HCT116 (cell line): ENCODE data around the gene VAV1. TPM values are rescaled to one million over a fixed set of nuclear protein-coding genes. Genes with fewer than 3 reads are reported as not detected.

ENCODE experiments used
- ATAC-seq: fragments of 200-7000 bp; cut with Tn5 transposase; 2 replicates; pipeline ENCODE4 v1.9.1; 2020; ENCODE audit warnings: mild to moderate bottlenecking, moderate library complexity
- BruUV-seq: library from RNA; stranded (reverse); fragments of 400-500 nt; replicated peaks from 2 replicates; lab custom pipeline; 2021; lab: Mats Ljungman, UMichigan
- CTCF ChIA-PET: fragments of 300-600 bp; sonication (Branson Sonifier 250); formaldehyde crosslinking; loops from one replicate; lab custom pipeline; 2021; ENCODE audit warnings: antibody characterized with exemption; lab: Charles Lee
- POLR2A ChIA-PET: fragments of 300-600, 350-600 bp; sonication (Branson Sonifier 250); formaldehyde crosslinking; loops from one replicate; lab custom pipeline; 2021; ENCODE audit warnings: antibody characterized with exemption; lab: Charles Lee
- RAD21 ChIA-PET, 2 experiments: fragments of 300-600 bp; sonication (Branson Sonifier 250); formaldehyde crosslinking; loops; one replicate each; lab custom pipeline; 2023; ENCODE audit warnings: low total read pairs in 2 of 2; ENCODE audit not compliant: uncharacterized antibody in 2 of 2, unreplicated experiment in 2 of 2, low non-redundant PET in 1 of 2; lab: Charles Lee
- DNase-seq: peaks from one replicate; pipeline ENCODE4 v3.0.0-alpha.2; 2010; ENCODE audit warnings: low read depth, low spot score
- H2AFZ ChIP-seq: fragments of 200-600 bp; shearing (Covaris generic), sonication (generic); 2 replicates; pipeline ENCODE4 v1.6.1; 2017; ENCODE audit warnings: low read depth, mixed run types, mixed read lengths, antibody characterized with exemption, low read length; ENCODE audit not compliant: poor library complexity, severe bottlenecking
- H3K27ac ChIP-seq: 2 replicates; pipeline ENCODE4 v1.5.1; 2012; ENCODE audit warnings: low read depth, low read length
- H3K27me3 ChIP-seq: fragments of 200-600 bp; sonication (generic); 2 replicates; pipeline ENCODE4 v1.6.1; 2016; ENCODE audit warnings: mixed run types, low read length, mixed read lengths; ENCODE audit not compliant: insufficient read depth
- H3K36me3 ChIP-seq, 2 experiments: fragments of 200-500 bp in 1 of 2; fragments of 200-600 bp in 1 of 2; sonication (Bioruptor generic) in 1 of 2; sonication (generic) in 1 of 2; 2 replicates each; pipeline versions ENCODE4 v1.5.1 to v1.6.1; 2014 to 2016; ENCODE audit warnings: low read length in 2 of 2, inconsistent platforms in 1 of 2, mixed read lengths in 1 of 2, mixed run types in 1 of 2; ENCODE audit not compliant: insufficient read depth in 2 of 2, control insufficient read depth in 1 of 2
- H3K4me1 ChIP-seq, 2 experiments: fragments of 200-600 bp in 1 of 2; sonication (generic) in 1 of 2; 2 replicates each; pipeline versions ENCODE4 v1.5.1 to v1.6.1; 2012 to 2017; ENCODE audit warnings: low read length in 2 of 2, inconsistent platforms in 1 of 2, mild to moderate bottlenecking in 1 of 2, mixed read lengths in 1 of 2, mixed run types in 1 of 2, moderate library complexity in 1 of 2; ENCODE audit not compliant: insufficient read depth in 2 of 2, control insufficient read depth in 1 of 2
- H3K4me2 ChIP-seq: fragments of 200-600 bp; sonication (generic); 2 replicates; pipeline ENCODE4 v1.6.1; 2017; ENCODE audit warnings: mixed run types, low read length, mixed read lengths
- H3K4me3 ChIP-seq, 2 experiments: fragments of 200-600 bp in 1 of 2; sonication (generic) in 1 of 2; replicated peaks in 1 of 2; 2 replicates each; pipeline ENCODE4 v1.5.1; 2011 to 2016; ENCODE audit warnings: low read length in 2 of 2, control low read depth in 1 of 2, low read depth in 1 of 2, mild to moderate bottlenecking in 1 of 2, mixed read lengths in 1 of 2, mixed run types in 1 of 2
- H3K79me2 ChIP-seq: fragments of 200-600 bp; sonication (generic); 2 replicates; pipeline ENCODE4 v1.6.1; 2017; ENCODE audit warnings: mild to moderate bottlenecking, mixed run types, low read length, moderate library complexity, mixed read lengths; ENCODE audit not compliant: insufficient read depth
- H3K9ac ChIP-seq: fragments of 200-600 bp; sonication (generic); 2 replicates; pipeline ENCODE4 v1.6.1; 2016; ENCODE audit warnings: low read length, mixed read lengths
- H3K9me2 ChIP-seq: fragments of 200-600 bp; sonication (generic), shearing (Covaris generic); 2 replicates; pipeline ENCODE4 v1.6.1; 2017; ENCODE audit warnings: mixed run types, mild to moderate bottlenecking, moderate library complexity; ENCODE audit not compliant: insufficient read depth
- H3K9me3 ChIP-seq, 2 experiments: fragments of 200-500 bp in 1 of 2; fragments of 200-600 bp in 1 of 2; sonication (Bioruptor generic) in 1 of 2; sonication (generic) in 1 of 2; 2 replicates each; pipeline ENCODE4 v1.6.1; 2014 to 2017; ENCODE audit warnings: low read length in 2 of 2, mixed read lengths in 2 of 2, inconsistent platforms in 1 of 2, low read depth in 1 of 2, mild to moderate bottlenecking in 1 of 2, mixed run types in 1 of 2, moderate library complexity in 1 of 2; ENCODE audit not compliant: control insufficient read depth in 1 of 2, insufficient read depth in 1 of 2
- H4K20me1 ChIP-seq: fragments of 200-600 bp; sonication (generic), shearing (Covaris generic); 2 replicates; pipeline ENCODE4 v1.6.1; 2017; ENCODE audit warnings: mixed run types, mild to moderate bottlenecking, moderate library complexity; ENCODE audit not compliant: insufficient read depth
- CTCF ChIP-seq, 3 experiments: fragments of 200-600 bp in 1 of 3; sonication (generic) in 1 of 3; IDR thresholded peaks in 2 of 3; conservative IDR thresholded peaks in 1 of 3; 2 replicates each; pipeline ENCODE4 v1.5.1; 2012 to 2017; ENCODE audit warnings: low read depth in 2 of 3, low read length in 2 of 3, antibody characterized with exemption in 1 of 3, borderline replicate concordance in 1 of 3, control low read depth in 1 of 3, mild to moderate bottlenecking in 1 of 3, mixed read lengths in 1 of 3, mixed run types in 1 of 3, moderate library complexity in 1 of 3; ENCODE audit not compliant: insufficient read depth in 1 of 3
- ELF1 ChIP-seq: IDR thresholded peaks from 2 replicates; pipeline ENCODE4 v1.6.1; 2012; ENCODE audit warnings: low read depth, borderline replicate concordance
- MAX ChIP-seq: IDR thresholded peaks from 2 replicates; pipeline ENCODE4 v1.6.1; 2012
- POLR2AphosphoS5 ChIP-seq: IDR thresholded peaks from 2 replicates; pipeline ENCODE4 v1.6.1; 2011; ENCODE audit warnings: mild to moderate bottlenecking, low read depth, low read length, moderate library complexity
- SIN3A ChIP-seq: IDR thresholded peaks from 2 replicates; pipeline ENCODE4 v1.6.1; 2012; ENCODE audit warnings: low read depth
- SP1 ChIP-seq: IDR thresholded peaks from 2 replicates; pipeline ENCODE4 v1.6.1; 2012; ENCODE audit warnings: low read depth
- TCF7L2 ChIP-seq: IDR thresholded peaks from 2 replicates; pipeline ENCODE4 v1.7.0; 2011; ENCODE audit warnings: borderline replicate concordance, inconsistent platforms; ENCODE audit not compliant: insufficient read depth, insufficient read length; ENCODE audit errors: extremely low read depth
- ZFX ChIP-seq: fragments of 450-650 bp; IDR thresholded peaks from 2 replicates; pipeline ENCODE4 v1.6.1; 2017
- intact Hi-C: fragments of 100-400 bp; cut with micrococcal nuclease; formaldehyde crosslinking; loops from 2 replicates; pipeline ENCODE4 v1.10.0; 2022
- total RNA-seq: library from RNA; stranded (reverse); gene quantifications from one replicate; pipeline ENCODE4 v1.2.1, GENCODE V29; 2021; ENCODE audit not compliant: unreplicated experiment

VAV1 gene
- total RNA-seq, 1 experiment from 2014 or later = 20.6 TPM

DNA sequence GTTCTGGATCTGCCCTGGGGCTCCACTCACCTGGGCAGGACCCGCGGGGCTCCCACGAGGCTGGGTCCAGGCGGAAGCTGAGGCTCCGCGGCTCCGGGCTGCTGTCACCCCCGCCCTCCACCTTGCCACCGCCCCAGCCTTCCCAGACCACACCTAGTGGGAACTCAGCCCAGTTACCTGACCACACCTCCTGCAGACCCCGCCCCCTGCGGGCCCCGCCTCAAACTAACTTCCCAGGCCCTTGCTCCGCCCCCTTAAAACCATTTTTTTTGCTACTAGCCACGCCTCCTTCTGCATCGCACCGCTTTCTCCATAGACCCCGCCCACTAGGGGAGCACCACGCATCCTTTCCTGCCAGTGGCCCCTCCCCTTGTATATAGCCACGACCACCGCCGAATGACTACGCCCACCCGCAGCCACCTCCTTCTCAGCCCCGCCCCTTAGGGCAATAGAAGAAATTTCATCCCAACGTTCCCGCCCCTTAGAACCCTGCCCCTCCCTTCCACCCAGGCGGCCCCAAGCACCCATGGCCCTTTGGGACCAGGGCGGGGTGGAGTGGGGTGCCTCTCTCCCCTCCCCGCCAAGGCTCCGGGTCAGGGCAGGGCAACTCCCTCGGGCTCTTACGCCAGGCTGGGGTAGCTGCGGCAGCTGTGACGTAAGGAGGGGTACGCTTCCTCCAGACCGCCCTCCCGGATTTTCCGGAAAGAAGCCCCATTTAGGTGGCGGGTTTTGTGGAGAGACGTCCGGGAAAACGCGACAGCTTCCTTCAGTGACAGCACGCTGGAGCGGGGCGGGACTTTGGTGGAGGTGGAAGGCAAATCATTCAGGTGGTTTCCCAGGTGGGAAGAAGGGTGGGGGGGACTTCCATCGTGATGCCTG lies 4.9 kb upstream of the VAV1 start, which contains the start of gene SH2D3A:
SH2D3A (minus strand) TSS at position 79 of the 879 bp plus-strand sequence. CDS start 3,687 bp downstream, outside the sequence.
- RAD21 ChIA-PET = interaction anchor here (0.6 to 1.3 kb wide), 4 partner anchors 12 to 61 kb away, joined by 3 to 6 read pairs (median 4); partner anchors contain the start of gene GPR108 (in 1 of the 2)
- TF ChIP-seq CTCF (IDR thresholded peaks at IDR 0.05 in 2 of 3, conservative IDR thresholded peaks at IDR 0.05 in 1 of 3; ENCODE audit: borderline replicate concordance in 1 of 3, insufficient read depth in 1 of 3, low read depth in 2 of 3, low read length in 2 of 3) (0 out of 6 replicates have a peak, but pooled peaks of 1 of the 3 experiments have one; percentile 0), SIN3A (no peak), ELF1 (no peak), MAX (peak; percentile 66; the same call in 1 of the 2 replicates), ZFX (no peak), SP1 (peak; percentile 36; the same call in 1 of the 2 replicates), POLR2AphosphoS5 (peak; percentile 89), TCF7L2 (no peak)
- TF ChIP-seq, all 23 proteins: peak for 4
- peak within 1 kb of the TSS; percentile 38 for H2AFZ ChIP-seq
- H3K4me3 ChIP-seq = peak within 1 kb of the TSS; percentile 71 to 96
- no peaks in the 10 kb centered on the region for H3K27me3 ChIP-seq
- H3K4me1 ChIP-seq = peaks cover 24 to 50% of the 10 kb centered on the region in 2 experiments
- peak within 1 kb of the TSS; percentile 95 for H3K4me2 ChIP-seq
- DNase-seq = peak; percentile 96
- peak within 1 kb of the TSS; percentile 93 for H3K27ac ChIP-seq
- H3K36me3 ChIP-seq = peaks cover 2 to 7% of the 10 kb centered on the region in 2 experiments; a peak in 2 of 4 replicates
- H3K9me3 ChIP-seq = no peaks in the 10 kb centered on the region
- no peaks in the 10 kb centered on the region for H3K9me2 ChIP-seq
- CTCF ChIA-PET = interaction anchor here (0.9 to 1.8 kb wide), 3 partner anchors 29 to 94 kb away, joined by 3 to 6 read pairs (median 3); no protein-coding TSS in a partner anchor
- ATAC-seq = peak; percentile 81
- intact Hi-C loops = loop anchor here (1.0 to 2.0 kb wide), 4 partner anchors 28 to 95 kb away; partner anchors contain the start of gene TRIP10
- POLR2A ChIA-PET = interaction anchor here (0.6 to 1.9 kb wide), 5 partner anchors 14 to 39 kb away, joined by 3 to 6 read pairs (median 3); partner anchors contain the start of gene GPR108
- BruUV-seq = no TSS peak
- H3K9ac ChIP-seq = peak within 1 kb of the TSS; percentile 77
- peaks cover 47% of the 10 kb centered on the region for H3K79me2 ChIP-seq
- no peaks in the 10 kb centered on the region for H4K20me1 ChIP-seq
